ENCODE results near the gene GPRIN1.
"Not testable (repeated sequence)": the region's sequence is repeated elsewhere in the genome, so short reads cannot be mapped to it uniquely, and the experiment has no call there.

GPRIN1 gene

DNA sequence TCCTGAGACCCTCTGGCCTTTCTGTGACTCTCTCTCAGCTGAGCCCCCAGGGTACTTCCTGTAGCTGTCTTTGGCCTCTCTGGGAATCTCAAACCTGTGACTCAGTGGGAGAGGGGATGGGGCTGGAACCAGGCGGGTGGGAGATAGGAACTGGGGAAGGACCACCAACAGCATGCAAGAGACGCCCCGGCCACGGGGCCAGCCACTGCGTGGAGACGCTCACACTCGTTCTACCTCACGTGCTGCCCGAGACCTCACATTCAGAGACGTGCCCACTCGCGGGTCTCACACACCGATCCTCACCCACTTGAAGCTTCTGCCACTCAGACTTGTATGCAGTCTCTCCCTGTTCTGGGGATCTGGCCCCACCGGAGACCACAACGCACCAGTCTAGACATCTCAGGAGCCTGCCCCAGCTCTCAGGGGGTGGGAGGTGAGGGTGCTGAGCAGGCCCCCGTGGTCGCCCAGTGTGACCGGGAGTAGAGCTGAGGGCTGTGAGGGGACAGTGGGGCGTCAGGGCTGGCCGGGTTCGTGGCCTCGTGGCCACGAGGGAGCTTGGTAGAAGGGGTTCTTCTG lies 13.8 kb downstream of the GPRIN1 start:
- DNase-seq, result no peak

DNA sequence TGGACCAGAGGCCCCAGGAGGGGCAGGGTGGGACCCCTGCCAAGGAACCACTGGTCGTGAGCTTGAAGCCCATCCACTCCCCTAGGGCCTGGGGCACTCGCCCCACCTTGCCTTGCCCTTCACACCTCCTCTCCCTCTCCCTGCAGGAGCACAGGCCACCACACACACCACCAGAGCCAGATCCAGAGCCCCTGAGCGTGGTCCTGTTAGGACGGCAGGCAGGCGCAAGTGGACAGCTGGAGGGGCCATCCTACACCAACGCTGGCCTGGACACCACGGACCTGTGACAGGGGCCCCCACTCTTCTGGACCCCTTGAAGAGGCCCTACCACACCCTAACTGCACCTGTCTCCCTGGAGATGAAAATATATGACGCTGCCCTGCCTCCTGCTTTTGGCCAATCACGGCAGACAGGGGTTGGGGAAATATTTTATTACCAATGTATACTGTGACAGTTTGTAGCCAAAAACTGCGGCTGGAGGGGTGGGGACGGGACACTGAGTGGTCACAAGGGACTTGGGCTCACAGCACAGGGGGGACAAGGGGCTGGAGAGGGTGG lies 14.5 kb downstream of the GPRIN1 start:
- DNase-seq, result no peak

DNA sequence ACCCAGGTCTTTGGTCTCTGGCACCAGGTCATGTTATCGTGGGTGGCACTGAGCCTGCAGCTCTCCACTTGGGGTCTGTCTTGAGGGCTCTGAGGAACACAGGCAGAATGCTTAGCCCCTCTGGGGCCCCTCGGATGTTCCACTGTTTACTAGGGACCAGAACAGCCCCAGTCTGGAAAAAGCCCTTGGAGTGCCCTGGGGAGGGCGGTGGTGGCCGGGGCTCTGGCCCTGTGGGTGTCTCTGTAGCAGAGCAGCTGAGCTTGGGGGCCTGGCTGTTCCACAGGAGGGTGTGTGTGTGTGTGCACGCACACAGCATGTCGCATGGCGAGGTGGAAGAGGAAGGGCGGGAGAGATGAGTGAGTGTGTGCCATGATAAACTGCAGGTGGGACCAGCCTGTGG lies 15.4 kb downstream of the GPRIN1 start:
- no peak for DNase-seq

- no peak for DNase-seq
Observed at GRCh38 chr5:176593273-176593869, 16.6 kb downstream of the GPRIN1 start.

DNA sequence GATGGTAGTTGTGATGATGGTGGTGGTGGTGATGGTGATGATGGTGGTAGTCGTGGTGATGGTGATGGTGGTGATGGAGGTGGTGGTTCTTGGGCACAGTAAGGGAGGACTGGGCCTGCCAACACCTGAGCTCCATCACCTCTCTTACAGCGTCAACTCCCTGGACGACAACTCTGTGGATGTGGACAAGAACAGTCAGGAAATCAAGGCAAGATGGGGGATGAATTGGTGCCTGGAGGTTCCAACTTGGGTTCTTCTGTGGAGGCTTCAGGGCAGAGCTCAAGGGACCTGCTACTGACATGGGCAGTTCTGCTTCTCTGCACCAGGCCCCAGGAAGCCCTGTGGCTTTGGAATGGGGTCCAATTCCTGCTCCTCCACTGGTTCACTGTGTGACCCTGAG lies 17.4 kb downstream of the GPRIN1 start:
- DNase-seq, result no peak

GRCh38 chr5:176591667-176592066 lies 18.3 kb downstream of the GPRIN1 start:
- DNase-seq, result not testable (repeated sequence)

DNA sequence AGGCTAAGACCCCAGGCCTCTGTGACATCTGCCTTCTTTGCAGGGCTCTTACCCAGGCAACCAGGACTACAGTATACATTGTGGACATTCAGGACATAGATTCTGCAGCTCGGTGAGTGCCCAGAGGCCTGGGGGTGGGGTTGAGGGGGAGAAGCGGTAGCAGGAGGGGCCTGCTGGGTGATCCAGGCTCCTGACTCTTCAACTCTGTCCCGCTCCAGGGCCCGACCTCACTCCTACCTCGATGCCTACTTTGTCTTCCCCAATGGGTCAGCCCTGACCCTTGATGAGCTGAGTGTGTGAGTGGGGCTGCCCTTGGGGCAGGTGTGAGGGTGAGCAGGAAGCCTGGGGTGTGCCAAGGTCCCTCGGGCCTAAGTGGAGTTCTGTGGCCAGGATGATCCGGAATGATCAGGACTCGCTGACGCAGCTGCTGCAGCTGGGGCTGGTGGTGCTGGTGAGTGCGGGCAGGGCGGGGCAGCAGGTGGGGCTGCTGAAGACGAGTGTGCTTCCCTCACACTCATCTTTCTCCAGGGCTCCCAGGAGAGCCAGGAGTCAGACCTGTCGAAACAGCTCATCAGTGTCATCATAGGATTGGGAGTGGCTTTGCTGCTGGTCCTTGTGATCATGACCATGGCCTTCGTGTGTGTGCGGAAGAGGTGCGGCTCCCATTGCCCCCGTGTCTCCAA lies 19.8 kb downstream of the GPRIN1 start:
- DNase-seq, result no peak

GRCh38 chr5:176589039-176589769 lies 20.8 kb downstream of the GPRIN1 start:
- DNase-seq, result no peak

DNA sequence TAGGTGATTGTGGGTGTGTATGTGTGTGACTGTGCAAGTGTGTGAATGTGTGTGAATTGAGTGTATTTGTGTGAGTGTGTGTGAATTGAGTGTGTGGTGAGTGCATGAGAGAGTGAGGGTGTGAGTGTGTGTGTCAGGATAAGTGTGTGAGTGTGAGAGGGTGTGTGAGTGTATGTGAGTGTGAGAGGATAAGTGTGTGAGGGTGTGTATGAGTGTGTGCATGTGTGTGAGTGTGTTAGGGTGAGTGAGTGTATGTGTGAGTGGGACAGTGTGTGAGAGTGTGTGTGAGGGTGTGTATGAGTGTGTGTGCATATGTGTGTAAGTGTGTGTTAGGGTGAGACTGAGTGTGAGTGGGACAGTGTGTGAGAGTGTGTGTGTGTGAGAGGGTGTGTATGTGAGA lies 21.7 kb downstream of the GPRIN1 start:
- no peak for DNase-seq

DNA sequence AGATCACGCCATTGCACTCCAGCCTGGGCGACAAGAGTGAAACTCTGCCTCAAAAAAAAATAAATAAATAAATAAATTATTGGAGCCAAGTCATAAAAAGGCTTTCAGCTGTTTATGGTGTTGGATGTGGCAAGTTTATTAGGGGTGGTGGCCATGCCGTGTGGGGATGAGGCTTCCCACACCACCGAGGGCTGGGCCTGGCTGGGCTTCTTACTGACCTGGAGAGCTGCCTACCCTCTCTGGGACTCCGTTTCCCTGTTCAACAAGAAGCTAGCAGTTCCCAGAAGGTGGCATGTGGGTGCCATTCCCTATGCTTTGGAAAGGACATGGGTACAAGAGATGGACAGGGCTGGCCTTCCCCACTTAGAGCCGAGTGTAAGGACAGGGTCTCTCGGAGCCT lies 22.6 kb downstream of the GPRIN1 start:
- DNase-seq, result no peak

DNA sequence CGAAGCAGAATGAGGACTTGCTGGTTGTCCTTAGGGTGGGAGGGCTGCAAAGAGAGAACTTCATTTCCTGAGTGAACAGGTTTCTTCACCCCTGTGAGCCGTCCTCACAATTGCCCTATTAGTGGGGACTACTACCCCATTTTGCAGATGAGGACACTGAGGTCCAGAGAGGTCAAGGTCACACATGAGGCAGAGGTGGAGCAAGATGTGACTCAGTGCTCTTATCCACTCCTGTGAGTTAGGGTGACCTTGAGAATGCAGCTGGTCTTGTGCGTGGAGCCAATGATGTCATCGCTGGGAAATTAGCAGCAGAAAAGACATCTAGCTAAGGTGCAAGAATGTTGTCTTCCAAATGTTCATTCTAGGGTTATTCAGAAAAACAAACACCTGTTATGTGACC lies 26.9 kb downstream of the GPRIN1 start:
- no peak for DNase-seq

GRCh38 chr5:176581361-176581760 lies 28.6 kb downstream of the GPRIN1 start:
- DNase-seq, result no peak

GRCh38 chr5:176579323-176579722 lies 30.6 kb downstream of the GPRIN1 start:
- no peak for DNase-seq

GRCh38 chr5:176578391-176578808 lies 31.6 kb downstream of the GPRIN1 start:
- DNase-seq, result no peak

DNA sequence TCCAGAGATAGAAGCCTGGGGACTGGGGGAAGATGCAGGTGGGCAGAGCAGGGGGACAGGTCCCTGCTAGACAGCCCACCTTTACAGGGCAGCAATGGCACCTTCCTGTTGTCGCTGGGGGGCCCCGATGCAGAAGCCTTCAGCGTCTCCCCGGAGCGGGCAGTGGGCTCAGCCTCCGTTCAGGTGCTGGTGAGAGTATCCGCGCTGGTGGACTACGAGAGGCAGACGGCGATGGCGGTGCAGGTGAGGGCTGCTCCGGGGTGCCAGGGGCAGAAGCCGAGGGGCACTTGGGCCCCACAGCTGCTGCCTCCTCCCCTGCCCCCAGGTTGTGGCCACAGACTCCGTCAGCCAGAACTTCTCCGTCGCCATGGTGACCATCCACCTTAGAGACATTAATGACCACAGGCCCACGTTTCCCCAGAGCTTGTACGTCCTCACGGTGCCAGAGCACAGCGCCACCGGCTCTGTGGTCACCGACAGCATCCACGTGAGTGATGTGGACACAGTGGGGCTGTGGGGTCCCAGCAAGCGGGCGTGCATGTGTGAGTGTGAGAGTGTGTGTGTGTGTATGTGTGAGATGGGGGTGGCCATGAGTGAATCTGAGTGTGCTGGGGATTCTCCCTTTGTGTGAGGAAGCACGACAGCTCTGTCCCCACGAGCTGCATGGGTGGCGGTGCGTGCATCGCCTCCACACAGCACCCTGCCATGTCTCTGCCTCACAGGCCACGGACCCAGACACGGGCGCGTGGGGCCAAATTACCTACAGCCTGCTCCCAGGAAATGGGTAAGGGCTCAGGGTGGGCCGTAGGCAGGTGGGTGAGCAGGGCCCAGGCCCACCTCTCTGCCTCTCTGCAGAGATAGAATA lies 32.4 kb downstream of the GPRIN1 start:
- no peak for DNase-seq

GRCh38 chr5:176575488-176576422 lies 34.2 kb downstream of the GPRIN1 start:
- no peak for DNase-seq

DNA sequence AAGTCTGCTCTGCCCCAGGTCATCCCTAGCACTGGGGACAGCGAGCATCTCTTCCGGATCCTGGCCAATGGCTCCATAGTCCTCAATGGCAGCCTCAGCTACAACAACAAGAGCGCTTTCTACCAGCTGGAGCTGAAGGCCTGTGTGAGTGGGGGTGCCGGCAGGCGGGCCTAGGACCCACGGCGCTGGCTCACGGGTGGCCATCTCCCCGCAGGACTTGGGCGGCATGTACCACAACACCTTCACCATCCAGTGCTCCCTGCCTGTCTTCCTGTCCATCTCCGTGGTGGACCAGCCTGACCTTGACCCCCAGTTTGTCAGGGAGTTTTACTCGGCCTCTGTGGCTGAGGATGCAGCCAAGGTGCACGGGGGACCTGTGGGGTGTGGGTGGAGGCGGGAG lies 34.9 kb downstream of the GPRIN1 start:
- no peak for DNase-seq

DNA sequence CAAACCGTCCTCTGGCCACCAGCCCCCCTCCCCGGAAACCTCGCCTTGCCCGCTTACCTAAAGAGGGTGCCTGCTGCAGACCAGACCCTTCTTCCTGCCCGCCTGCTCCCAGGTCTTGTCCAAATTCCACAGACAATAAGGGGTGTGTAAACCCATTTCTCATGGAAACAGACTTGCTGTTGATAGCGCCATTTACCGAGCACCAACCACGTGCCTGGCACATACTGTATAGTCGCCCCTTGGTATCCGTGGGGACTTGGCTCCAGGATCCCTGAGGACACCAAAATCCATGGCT lies 35.7 kb downstream of the GPRIN1 start:
- no peak for DNase-seq

GRCh38 chr5:176573564-176574296 lies 36.2 kb downstream of the GPRIN1 start:
- peak; percentile 45 to 70 for DNase-seq

GRCh38 chr5:176570044-176570443 lies 39.9 kb downstream of the GPRIN1 start:
- no peak for DNase-seq

DNA sequence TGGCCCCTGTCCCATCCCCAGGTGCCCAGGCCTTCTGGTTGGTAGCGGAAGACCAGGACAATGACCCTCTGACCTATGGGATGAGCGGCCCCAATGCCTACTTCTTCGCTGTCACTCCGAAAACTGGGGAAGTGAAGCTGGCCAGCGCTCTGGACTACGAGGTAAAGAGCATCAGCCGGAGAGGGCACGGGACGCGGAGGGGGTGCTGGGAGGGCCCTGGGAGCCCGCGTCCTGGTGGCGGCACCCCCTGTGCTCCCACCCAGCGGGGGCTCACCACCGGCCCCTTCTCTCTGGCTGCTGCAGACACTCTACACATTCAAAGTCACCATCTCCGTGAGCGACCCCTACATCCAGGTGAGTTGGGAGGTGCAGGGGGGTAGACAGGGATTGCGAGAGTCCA lies 41.3 kb downstream of the GPRIN1 start:
- no peak for DNase-seq
